GM10847 (cell line): Measurements from ENCODE around the gene RIPOR1.

ENCODE experiments used
- POLR2A ChIP-seq: IDR thresholded peaks from 2 replicates; pipeline ENCODE4 v1.6.1; 2011; ENCODE audit not compliant: insufficient read length; ENCODE audit errors: extremely low read depth

RIPOR1 gene

DNA sequence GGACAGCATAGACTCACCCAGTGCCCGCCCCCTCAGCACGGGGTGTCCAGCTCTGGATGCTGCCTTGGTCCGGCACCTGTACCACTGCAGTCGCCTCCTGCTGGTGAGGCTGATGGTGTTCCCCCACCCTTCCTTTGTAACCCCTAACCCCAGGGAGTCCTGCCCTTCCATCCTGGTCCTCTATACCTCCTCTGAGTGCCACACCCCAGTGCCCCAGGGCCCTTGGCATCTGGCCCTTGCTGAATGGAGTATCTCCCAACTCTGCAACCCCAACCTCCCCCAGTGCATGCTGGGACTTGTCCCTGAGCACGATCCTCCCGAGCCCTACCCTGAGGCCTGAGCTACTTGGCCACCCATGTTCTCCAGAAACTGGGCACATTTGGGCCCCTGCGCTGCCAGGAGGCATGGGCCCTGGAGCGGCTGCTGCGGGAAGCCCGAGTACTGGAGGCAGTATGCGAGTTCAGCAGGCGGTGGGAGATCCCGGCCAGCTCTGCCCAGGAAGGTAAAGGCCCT, 15.8 kb downstream of the RIPOR1 start:
- no peak for TF ChIP-seq POLR2A

DNA sequence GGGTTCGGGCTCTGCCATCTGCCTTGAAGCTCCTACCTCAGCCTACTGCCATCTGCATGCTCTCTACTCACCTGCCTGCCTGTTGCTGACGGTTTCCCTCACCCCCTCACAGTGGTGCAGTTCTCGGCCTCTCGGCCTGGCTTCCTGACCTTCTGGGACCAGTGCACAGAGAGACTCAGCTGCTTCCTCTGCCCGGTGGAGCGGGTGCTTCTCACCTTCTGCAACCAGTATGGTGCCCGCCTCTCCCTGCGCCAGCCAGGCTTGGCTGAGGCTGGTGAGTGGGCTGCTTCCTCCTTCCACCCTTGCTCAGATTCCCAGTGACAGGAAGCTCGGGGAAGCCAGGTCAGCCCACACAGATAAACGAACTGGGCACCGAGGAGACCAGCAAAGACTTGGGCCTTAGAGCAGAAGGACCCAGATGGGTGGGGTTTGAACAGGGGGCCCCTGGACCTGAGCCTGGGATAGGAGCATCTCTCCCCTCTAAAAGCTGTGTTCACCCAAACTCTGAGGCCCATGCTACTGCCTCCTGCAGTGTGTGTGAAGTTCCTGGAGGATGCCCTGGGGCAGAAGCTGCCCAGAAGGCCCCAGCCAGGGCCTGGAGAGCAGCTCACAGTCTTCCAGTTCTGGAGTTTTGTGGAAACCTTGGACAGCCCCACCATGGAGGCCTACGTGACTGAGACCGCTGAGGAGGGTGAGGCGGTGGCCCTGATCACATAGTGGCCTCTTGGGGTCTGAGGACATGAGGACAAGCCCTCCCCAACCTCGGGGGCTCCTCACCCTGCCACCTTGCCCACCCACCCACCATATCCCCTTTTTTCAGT, 16.4 kb downstream of the RIPOR1 start:
- TF ChIP-seq POLR2A: no peak

DNA sequence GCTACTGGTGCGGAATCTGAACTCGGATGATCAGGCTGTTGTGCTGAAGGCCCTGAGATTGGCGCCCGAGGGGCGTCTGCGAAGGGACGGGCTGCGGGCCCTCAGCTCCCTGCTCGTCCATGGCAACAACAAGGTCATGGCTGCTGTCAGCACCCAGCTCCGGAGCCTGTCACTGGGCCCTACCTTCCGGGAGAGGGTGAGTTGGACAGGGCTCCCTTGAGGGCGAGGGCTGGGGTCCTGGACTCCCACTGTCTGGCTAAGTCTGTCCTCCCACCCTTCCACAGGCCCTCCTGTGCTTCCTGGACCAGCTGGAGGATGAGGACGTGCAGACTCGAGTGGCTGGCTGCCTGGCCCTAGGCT, 17.0 kb downstream of the RIPOR1 start:
- TF ChIP-seq POLR2A: no peak

DNA sequence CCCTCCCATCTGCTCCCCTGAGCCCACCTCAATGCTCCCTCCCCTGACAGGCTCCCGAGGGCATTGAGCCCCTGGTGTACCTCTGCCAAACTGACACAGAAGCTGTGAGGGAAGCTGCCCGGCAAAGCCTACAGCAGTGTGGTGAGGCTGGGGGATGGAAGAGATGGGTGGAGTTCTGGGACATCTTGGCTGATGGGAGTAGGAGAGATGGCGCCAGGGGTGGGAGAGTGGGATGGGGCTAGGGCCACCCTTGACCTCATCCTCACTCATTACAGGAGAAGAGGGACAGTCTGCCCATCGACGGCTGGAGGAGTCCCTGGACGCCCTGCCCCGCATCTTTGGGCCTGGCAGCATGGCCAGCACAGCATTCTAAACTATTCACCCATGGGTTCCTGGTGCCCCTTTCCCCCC, 17.5 kb downstream of the RIPOR1 start:
- no peak for TF ChIP-seq POLR2A

DNA sequence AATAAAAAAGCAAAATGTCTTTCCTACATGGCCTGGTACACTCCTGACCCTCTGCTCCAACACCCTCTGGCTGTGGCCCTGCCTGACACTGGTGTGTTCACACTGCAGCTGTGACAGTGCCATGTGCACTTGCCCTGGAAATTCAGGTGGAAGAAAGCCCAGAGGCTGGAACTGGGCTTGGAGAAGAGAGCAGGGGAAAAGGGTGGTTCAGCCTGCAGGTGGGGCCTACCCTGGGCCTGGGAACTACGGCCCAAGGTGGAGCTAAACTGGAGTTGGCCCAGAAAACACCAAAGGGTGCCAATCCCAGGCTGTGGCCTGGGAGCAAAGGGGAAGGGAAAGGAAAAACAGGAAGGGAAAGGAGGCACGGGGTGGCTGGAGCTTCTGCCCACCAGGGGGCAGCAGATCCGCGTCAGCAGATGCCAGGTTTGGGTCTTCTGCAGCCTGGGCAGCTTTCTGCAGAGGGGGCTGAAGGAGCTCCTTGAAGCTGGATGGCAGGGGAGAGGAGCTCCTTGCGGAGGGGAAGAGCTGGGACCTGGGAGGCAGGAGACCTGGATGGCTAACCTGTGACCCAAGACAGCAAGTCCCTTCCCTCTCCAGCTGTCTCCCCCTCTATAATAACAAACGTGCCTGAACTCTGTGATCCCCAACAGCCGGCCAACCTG, 18.3 kb downstream of the RIPOR1 start:
- no peak for TF ChIP-seq POLR2A

DNA sequence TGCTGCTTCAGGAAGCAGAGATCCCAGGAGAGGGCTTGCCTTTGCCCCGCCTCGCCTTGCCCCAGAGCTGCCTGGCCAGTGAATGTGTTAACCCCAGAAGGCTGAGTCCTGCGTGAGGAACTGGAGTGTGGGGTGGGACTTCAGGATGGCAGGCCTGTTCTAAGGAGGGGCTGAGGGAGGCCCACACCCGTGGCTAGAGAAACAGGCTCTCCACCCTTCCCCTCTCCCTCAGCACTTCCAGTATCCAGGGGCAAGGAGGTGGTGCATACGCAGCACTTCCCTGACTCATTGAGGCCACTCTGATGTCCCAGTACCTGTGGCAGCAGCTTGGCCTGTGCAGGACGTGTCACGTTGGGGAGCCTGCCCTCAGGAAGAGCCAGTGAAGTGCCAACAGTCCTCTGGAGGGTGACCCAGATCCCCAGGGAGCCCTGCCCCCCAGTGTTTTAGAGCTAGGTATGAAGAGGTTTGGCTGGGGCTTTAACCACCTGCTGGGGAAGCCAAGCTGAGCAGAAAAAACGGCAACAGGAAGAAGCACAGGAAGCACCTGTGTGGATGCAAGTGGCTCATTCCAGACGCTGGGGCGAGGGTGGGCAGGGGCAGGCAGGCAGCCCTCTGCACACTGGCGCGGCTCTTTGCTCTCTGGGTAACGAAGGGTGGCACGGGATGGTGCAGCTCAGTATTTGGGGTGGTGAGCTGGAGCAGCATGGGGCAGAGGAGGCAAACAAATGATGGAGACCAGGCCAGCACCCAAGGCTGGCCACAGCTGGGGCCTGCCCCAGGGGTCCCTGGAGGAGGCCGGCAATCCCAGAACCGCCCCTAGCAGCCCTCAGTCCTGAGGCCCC, 19.0 kb downstream of the RIPOR1 start:
- TF ChIP-seq POLR2A: no peak

DNA sequence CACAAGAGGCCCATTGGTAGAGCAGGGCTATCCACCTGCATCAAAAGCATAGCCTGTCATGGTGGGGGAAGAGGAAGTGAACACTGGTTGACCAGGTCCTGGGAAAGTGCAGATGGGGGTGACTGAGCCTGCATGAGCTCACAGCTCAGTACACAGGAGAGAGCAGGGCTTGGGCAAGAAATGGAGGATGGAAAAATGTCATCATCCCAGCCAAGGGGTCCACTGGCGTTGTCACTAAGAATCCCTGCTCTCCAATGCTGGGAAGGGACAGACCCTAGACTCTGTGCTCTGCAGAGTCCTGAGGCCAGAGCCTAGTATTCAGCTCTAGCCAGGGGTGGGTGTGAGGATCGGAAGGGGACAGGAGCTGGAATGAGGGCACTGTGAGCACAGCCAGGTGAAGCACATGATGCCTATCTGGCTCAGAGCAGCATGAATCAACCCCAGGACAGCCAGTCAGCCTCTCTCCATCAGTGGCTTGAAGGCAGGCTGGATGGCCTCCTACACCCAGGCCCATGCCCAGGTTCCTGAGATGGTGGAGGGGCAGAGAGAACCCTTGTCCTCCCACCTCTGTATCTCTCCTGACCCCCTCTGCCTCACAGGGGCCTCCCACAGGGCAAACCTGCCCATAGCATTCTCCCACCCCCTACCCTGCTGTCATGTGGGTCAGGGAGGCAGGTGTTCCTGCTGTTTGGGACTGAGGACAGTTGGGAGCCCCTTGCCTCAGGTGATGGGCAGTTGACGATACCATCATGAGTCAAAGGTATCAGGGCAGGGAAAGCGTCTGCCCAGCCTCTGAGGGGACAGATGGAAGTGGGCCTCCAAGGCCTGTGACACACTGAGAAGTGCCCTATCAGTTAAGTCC, 19.9 kb downstream of the RIPOR1 start:
- TF ChIP-seq POLR2A: no peak

DNA sequence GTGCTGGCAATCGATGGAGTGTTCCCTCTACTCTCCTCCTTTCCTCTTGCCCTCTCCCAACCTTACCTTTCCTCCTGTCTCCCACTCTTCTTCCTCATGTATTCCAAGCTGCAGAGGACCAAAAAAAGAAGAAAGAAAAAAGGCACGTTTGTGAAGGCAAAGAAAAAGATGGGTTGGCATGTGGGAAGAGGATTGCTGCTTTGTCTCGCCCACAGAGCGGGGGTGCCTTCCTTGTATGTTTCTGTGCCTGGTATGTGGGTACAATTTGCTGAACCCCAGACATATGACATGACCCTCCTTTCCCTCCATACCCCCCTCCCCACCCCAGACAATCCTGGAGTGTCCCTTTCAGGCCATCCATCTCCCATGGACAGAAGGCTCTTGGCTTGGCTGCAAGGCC, 20.6 kb downstream of the RIPOR1 start:
- no peak for TF ChIP-seq POLR2A

DNA sequence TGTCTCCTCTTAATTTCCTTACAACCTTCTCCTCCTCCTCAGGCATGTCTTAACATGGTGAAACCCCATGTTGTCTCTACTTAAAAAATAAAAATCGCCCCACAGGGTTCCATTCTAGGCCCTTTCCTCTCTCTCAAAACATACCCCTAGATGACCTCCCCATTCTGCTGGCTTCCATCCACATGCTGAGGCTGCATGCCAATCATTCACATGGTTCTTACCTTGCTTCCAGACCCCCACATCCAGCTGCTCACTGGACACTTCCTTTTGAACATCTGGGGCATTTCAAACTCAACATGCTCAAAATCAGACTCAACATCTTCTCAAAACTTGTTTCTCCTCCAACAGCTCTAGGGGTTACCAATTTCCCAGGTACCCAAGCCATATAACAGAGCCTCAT, 21.3 kb downstream of the RIPOR1 start:
- TF ChIP-seq POLR2A: no peak

DNA sequence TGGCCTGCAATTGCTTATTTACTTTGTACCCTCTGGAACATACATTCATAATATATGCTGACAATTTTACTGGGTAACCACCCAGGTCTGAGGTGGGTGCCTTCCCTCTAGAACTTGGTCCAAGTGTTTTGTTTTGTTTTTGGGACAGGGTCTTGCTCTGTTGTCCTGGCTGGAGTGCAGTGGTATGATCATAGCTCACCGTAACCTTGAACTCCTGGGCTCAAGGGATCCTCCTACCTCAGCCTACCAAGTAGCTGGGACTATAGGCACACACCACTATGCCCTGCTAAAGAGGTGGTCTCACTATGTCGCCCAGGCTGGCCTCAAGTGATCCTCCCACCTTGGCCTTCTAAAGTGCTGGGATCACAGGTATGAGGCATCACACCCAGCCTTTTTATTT, 22.5 kb downstream of the RIPOR1 start:
- TF ChIP-seq POLR2A: no peak

DNA sequence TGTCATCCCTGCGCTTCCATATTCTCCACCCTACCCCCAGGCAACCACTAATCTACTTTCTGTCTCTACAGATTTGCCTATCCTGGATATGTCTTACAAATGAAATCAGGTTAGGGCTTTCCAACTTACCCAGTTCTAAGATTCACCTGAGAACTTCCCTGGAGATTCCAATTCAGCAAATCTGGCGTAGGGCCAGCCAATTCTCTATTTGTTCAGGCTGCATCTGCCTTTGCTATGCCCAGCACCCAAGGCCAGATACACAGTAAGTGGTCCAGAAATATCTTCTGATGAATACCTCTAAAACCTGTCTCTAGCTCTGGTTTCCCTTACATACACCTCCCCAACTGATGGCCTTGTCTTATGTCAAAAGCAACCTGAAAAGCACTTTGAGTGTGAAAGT, 23.3 kb downstream of the RIPOR1 start:
- no peak for TF ChIP-seq POLR2A

DNA sequence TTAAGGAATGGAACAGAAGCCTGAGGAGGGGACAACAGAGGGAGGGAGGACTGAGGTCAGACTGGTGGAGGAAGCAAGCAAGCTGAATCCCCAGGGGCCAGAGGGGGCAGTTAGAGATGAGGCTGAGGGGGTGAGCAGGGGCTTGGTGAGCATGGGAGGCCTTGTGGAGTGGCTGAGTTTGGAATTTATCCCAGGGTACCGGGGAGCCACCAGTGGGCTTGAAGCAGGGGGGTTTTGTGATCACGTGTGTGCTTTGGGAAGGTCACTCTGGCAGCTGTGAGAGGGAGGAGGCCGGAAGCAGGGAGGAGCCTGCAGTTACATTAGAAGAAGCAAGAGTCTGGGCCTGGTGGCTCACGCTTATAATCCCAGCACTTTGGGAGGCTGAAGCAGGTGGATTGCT, 23.8 kb downstream of the RIPOR1 start:
- no peak for TF ChIP-seq POLR2A

DNA sequence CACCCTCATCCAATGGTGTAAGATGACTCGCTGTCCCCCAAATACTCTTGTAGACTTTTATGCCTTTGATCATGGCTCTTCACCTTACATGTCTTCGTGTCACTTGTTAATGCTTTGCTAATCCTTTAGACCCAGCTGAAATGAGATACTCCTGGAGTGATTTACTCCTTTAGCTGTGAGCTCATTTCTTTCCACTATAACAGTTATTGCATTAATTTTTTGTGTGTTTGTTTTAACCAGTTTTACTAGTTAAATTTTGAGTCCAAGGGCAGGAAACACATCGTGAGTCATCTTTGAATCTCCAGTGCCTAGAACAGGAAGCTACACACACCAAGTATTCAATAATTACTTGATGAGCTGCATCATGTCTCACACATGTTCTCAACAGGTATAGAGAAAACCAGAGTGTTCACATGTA, 27.2 kb downstream of the RIPOR1 start:
- no peak for TF ChIP-seq POLR2A

DNA sequence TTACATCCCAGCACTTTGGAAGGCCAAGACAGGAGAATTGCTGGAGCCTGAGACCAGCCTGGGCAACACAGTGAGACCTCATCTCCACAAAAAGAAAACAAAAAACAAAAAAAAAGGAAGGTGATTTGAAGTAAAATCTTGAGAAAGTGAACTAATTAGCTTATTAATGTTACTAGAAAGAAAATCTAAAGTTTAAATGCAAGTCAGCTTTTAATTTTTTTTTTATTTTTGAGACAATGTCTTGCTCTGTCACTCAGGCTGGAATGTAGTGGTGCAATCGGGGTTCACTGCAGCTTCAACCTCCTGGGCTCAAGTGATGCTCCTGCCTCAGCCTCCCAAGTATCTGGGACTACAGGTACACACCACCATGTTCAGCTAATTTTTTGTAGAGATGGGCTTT, 30.2 kb downstream of the RIPOR1 start:
- no peak for TF ChIP-seq POLR2A
